SHP77 (cell line): ENCODE measurements around the gene CRX.
"Not testable (repeated sequence)": the region's sequence is repeated elsewhere in the genome, so short reads cannot be mapped to it uniquely, and the experiment has no call there.

Experiments used
- DNase-seq, 2 experiments: peaks; one replicate each; lab custom pipeline; 2025; lab: John Stamatoyannopoulos, UW

CRX gene

GRCh38 chr19:47859838-47860237 is 38.1 kb downstream of the CRX start:
- DNase-seq: not testable (repeated sequence)

GRCh38 chr19:47860602-47861297 is 39.0 kb downstream of the CRX start:
- no peak for DNase-seq

DNA sequence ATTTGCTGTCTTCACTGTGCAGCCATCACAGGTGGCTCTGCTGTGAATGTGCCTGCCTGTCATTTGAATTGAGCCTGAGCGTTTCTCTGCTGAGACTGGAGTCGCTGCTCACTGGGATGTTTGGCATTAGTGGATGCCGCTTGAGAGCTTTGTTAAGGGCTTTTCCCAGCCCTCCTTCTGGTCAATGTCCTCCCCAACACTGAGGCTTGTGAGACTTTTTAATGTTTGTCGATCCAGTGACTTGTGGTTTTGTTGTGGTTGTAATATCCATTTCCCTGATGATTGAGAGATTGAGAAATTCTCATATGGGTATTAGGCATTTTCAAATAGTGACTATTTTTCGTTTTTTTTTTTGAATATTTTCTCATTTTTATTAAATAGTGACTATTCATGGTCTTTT is 39.9 kb downstream of the CRX start:
- DNase-seq: no peak

- peak; percentile 64 to 71 for DNase-seq
Measured at GRCh38 chr19:47863514-47863936, 41.8 kb downstream of the CRX start.

GRCh38 chr19:47865166-47865565 is 43.4 kb downstream of the CRX start:
- no peak for DNase-seq

GRCh38 chr19:47878906-47879305 is 57.2 kb downstream of the CRX start:
- DNase-seq: no peak

- not testable (repeated sequence) for DNase-seq
Measured at GRCh38 chr19:47879385-47879784, 57.6 kb downstream of the CRX start.

- no peak for DNase-seq
Measured at GRCh38 chr19:47881757-47882156, 60.0 kb downstream of the CRX start.

DNA sequence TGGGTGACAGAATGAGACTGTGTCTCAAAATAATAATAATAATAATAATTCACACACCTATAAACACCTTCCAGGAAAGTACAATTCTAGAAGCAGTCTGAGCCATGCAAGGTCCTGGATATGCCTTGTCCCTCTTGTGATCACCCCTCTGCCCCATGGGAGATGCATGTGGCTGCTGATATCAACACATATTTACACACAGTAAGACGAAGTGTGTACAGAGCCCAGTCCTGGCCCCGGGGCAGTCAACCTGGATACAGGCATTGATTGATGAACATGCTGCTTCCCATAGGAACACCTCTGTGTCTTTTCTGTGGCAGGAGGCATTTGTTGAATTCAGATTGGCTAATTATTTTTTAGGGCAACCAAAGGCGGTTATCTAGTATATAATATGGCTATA is 61.2 kb downstream of the CRX start:
- DNase-seq: no peak

DNA sequence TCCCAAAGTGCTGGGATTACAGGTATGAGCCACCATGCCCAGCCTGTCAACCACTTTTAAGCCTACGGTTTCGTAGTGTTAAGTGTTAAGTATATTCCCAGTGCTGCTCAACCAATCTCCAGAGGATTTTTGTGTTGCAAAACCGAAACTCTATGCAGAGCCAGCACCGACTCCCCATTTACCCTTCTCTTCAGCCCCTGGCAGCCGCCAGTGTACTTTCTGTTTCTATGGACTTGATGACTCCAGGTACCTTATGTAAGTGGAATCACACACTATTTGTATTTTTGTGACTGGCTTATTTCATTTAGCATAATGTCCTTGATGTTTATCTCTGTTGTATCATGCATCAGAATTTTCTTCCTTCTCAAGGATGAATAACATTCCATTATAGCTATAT is 63.3 kb downstream of the CRX start:
- DNase-seq: no peak

DNA sequence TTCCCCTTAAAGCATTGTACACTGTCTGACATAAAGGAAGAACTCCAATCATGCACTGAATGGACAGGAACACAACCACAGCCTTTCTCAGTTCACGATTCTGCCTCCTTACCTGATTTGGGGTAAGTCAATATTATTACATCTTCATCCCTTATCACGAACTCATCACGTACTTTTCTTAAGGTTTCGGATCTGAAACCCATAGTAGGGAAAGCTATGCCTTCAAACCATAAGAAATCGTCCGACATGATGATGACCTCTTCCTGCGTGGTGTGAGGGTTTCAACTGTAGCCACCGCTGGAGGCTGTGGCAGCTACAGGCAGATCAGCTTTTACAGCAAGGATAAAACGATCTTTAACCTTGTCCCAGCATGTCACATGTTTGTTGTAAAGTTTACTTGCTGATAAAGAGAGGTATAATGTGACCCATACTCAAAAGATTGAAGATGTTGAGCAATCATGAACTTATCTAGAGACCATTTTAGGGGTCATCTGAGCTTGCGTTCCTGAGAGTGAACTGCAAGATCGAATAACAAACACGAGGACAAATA is 64.3 kb downstream of the CRX start, which contains the start of gene SULT2A1:
SULT2A1 (minus strand) TSS at position 306 of the 550 bp plus-strand sequence; CDS start at position 248, 58 bp downstream.
- no peak for DNase-seq

GRCh38 chr19:47890865-47891621 is 69.3 kb downstream of the CRX start:
- no peak for DNase-seq

GRCh38 chr19:47891622-47891922 is 69.8 kb downstream of the CRX start:
- no peak for DNase-seq

DNA sequence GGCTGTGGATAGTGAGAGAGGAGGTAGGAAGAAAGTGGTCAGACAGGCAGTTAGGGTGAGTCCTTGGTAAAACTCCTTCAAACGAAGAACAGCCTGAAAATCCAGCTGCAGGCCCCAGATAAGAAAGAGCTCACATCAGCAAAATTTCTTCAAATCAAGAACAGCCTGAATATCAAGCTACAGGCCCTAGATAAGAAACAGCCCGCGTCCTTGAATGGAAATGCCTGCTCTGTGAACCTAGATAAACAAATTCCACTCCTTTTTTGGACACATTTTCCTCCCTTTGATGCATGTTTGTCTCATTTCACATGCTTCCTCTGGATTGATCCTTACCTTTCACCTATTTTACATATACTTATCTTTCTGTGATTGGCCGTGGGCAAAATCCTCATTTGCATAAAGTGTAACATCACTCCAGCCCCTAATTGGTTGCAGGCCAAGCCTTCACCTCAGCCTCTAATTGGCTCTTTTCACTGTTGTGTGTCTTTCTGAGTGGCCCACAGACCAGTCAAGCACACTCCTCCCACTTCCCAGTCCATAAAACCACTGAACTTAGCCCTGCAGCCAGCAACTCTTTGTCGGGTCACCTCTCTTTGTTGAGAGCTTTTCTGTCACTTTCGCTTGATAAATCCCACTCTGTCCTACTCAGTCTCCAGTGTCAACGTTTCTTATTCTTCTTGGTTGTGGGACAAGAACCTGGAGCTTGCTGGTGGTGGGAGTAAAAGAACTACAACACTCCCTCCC is 70.4 kb downstream of the CRX start:
- DNase-seq: no peak
